Esophagus muscularis mucosa (tissue), 3 donors: Measurements from ENCODE around the gene G6PC3.

Source experiments
- EP300 ChIP-seq: sonication (generic); formaldehyde crosslinking; IDR thresholded peaks from one replicate; pipeline ENCODE4 v1.6.1; 2017; ENCODE audit warnings: antibody characterized with exemption
- TF ChIP-seq, protein P1 (sequence below), 3 experiments: fragments of 200-600 bp in 2 of 3; fragments of 450-650 bp in 1 of 3; sonication (generic) in 2 of 3; IDR thresholded peaks; one replicate each; pipeline ENCODE4 v1.5.1; 2017 to 2019; ENCODE audit warnings: antibody characterized with exemption in 3 of 3, mild to moderate bottlenecking in 2 of 3, moderate library complexity in 1 of 3

DNA sequence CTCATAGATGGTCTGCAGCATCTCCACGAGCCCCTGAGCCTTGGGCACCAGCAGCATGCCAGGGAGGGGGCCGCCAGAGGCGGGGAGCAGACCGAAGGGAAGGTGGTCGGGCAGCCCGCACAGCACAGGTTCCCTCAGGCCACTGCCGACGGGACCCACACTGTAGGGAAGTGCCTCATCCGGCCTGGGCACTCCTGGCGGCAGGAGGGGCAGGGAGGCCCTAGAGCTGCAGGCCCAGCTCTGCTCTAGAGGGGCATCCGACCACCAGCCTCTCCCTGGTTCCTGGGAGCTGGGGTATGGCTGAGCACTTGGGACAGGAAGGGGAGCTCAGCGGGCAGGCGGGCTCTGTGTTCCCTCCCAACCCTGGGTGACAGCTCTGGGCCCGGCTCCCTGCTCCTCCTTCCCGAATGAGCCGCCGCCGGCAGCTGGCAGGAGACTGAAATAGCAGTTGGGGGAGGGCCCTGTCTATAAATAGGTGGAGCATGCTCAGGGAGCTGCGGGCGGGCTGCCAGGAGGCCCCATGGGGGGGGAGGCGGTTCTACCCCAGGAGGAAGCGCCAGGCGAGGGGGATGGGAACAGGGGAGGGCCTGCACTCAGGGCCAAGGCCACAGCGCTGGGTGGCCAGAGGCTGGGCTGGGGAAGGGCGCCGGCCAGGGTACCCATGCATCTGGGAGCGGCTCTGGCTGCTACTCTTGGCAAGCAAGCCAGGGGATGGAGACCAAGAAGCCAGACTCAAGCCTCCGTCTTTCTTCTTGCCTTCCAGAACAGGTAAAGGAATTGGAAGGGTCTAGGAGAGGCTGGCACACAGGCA, 40.5 kb downstream of the G6PC3 start:
- no peak for TF ChIP-seq EP300
- TF ChIP-seq, protein P1, sequence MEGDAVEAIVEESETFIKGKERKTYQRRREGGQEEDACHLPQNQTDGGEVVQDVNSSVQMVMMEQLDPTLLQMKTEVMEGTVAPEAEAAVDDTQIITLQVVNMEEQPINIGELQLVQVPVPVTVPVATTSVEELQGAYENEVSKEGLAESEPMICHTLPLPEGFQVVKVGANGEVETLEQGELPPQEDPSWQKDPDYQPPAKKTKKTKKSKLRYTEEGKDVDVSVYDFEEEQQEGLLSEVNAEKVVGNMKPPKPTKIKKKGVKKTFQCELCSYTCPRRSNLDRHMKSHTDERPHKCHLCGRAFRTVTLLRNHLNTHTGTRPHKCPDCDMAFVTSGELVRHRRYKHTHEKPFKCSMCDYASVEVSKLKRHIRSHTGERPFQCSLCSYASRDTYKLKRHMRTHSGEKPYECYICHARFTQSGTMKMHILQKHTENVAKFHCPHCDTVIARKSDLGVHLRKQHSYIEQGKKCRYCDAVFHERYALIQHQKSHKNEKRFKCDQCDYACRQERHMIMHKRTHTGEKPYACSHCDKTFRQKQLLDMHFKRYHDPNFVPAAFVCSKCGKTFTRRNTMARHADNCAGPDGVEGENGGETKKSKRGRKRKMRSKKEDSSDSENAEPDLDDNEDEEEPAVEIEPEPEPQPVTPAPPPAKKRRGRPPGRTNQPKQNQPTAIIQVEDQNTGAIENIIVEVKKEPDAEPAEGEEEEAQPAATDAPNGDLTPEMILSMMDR (IDR thresholded peaks at IDR 0.05), result no peak
